Sciatic nerve (tissue), 2 donors: ENCODE measurements around the gene WDTC1. TPM values are rescaled to one million over a fixed set of nuclear protein-coding genes. Genes with fewer than 3 reads are reported as not detected.
"Not testable (repeated sequence)": the region's sequence is repeated elsewhere in the genome, so short reads cannot be mapped to it uniquely, and the experiment has no call there.

Experiments used
- ATAC-seq: fragments of 200-7000 bp; cut with Tn5 transposase; one replicate; pipeline ENCODE4 v1.9.1; 2020; ENCODE audit warnings: mild to moderate bottlenecking, moderate library complexity
- DNase-seq: peaks from one replicate; pipeline ENCODE4 v3.0.0-alpha.2; 2020; ENCODE audit warnings: low spot score
- intact Hi-C: fragments of 100-400 bp; cut with DNase I; formaldehyde crosslinking; loops from one replicate; pipeline ENCODE4 v1.14.2; 2022
- total RNA-seq: library from RNA; stranded (reverse); fragmentation: NEBNext Ultra II Directional; extraction: Animal tissue kit (Norgen Biotek cat#: 25700); gene quantifications from one replicate; pipeline ENCODE4 v1.2.1, GENCODE V29; 2021
- donor health status: DM: no; HTN: no; CAD: no.
- donor health status: DM: no; HTN: no; CAD: no.

The WDTC1 gene
- total RNA-seq, 1 donor from 2014 or later = 39.6 TPM

GRCh38 chr1:27238032-27238431 is 3.6 kb downstream of the WDTC1 start:
- DNase-seq (no peak), ATAC-seq (no peak)
- intact Hi-C loops = no loop called here

GRCh38 chr1:27241677-27242076 is 7.2 kb downstream of the WDTC1 start:
- DNase-seq (no peak), ATAC-seq (no peak)
- intact Hi-C loops = no loop called here

DNA sequence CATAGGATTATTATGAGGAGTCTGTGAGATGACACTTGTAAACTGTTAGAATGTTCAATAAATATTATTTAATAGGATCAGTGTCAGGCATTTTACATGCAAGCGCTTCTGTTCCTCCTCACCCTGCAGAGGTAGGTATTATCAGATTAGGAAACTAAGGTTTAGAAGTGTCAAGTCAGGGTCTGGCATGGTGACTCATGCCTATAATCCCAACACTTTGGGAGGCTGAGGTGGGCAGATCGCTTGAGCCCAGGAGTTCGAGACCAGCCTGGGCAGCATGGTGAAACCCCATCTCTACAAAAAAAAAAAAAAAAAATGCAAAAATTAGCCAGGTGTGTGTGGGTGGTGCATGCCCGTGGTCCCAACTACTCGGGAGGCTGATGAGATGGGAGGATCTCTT is 9.2 kb downstream of the WDTC1 start:
- ATAC-seq, intact Hi-C loops, DNase-seq: not testable (repeated sequence)

GRCh38 chr1:27246194-27246593 is 11.8 kb downstream of the WDTC1 start:
- intact Hi-C loops = no loop called here
- no peak for DNase-seq
- no peak for ATAC-seq

GRCh38 chr1:27253596-27253995 is 19.2 kb downstream of the WDTC1 start:
- intact Hi-C loops = no loop called here
- ATAC-seq (no peak), DNase-seq (no peak)

DNA sequence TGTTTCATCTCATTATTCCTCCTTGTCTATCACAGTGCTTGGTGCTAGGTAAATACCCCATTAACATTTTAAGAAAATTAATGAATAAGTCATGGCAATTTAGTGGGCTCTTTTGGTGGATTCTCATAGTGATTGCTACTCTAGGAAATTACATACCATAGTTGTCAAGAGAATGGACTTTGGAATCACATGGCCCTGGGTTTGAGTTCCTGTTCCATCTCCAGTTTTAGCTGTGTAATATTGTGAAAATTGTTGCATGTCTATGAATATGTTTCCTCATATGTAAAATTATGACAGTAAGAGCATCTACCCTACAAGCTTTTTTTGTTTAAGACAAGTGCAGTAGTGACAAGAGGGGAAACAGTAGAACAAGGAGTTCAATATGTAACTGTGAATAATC is 20.7 kb downstream of the WDTC1 start:
- no peak for DNase-seq
- intact Hi-C loops = no loop called here
- ATAC-seq = no peak

GRCh38 chr1:27257155-27257554 is 22.7 kb downstream of the WDTC1 start:
- no peak for DNase-seq
- intact Hi-C loops = no loop called here
- ATAC-seq = no peak

GRCh38 chr1:27258598-27258997 is 24.2 kb downstream of the WDTC1 start:
- intact Hi-C loops = no loop called here
- ATAC-seq = no peak
- DNase-seq = no peak

DNA sequence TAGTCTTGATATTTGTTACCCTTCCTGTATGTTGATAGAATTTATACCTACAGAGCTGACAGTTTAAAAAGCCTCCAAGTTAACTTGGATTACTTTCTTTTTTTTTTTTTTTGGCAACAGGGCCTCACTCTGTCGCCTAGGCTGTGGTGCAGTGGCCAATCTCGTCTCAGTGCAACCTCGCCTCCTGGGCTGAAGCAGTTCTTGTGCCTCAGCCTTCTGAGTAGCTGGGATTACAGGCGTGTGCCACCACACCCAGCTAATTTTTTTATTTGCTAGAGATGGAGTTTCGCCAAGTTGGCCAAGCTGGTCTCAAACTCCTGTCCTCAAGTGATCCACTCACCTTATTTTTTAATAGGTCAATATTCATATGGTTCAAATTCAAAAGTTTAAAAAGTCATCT is 32.7 kb downstream of the WDTC1 start:
- no peak for DNase-seq
- ATAC-seq = no peak
- intact Hi-C loops = no loop called here

- ATAC-seq = no peak
- DNase-seq = no peak
- intact Hi-C loops = no loop called here
Observed at GRCh38 chr1:27269276-27269675, 34.8 kb downstream of the WDTC1 start.

GRCh38 chr1:27274204-27274603 is 39.8 kb downstream of the WDTC1 start:
- ATAC-seq (no peak), DNase-seq (no peak)
- intact Hi-C loops = no loop called here

- intact Hi-C loops = no loop called here
- ATAC-seq (no peak), DNase-seq (no peak)
Observed at GRCh38 chr1:27275696-27276095, 41.3 kb downstream of the WDTC1 start.

GRCh38 chr1:27284425-27285273 is 50.2 kb downstream of the WDTC1 start:
- peak; percentile 95 for DNase-seq
- ATAC-seq = peak; percentile 89
- intact Hi-C loops = loop anchor here (5.0 to 10.0 kb wide), 2 partner anchors 90 to 182 kb away; no protein-coding TSS in a partner anchor

GRCh38 chr1:27285274-27285660 is 50.8 kb downstream of the WDTC1 start:
- DNase-seq (no peak), ATAC-seq (peak; percentile 20)
- intact Hi-C loops = loop anchor here (10.0 kb wide), 1 partner anchor 90 kb away; no protein-coding TSS in a partner anchor

- not testable (repeated sequence) for DNase-seq, ATAC-seq
- intact Hi-C loops = loop anchor here (10.0 kb wide), 1 partner anchor 91 kb away; no protein-coding TSS in a partner anchor
Observed at GRCh38 chr1:27285821-27286220, 51.4 kb downstream of the WDTC1 start.

DNA sequence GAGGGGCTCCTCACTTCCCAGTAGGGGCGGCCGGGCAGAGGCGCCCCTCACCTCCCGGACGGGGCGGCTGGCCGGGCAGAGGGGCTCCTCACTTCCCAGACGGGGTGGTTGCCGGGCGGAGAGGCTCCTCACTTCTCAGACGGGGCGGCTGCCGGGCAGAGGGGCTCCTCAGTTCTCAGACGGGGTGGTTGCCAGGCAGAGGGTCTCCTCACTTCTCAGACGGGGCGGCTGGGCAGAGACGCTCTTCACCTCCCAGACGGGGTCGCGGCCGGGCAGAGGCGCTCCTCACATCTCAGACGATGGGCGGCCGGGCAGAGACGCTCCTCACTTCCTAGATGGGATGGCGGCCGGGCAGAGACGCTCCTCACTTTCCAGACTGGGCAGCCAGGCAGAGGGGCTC is 54.7 kb downstream of the WDTC1 start:
- not testable (repeated sequence) for DNase-seq, ATAC-seq
- intact Hi-C loops = loop anchor here (10.0 kb wide), 1 partner anchor 94 kb away; no protein-coding TSS in a partner anchor

GRCh38 chr1:27290581-27290980 is 56.1 kb downstream of the WDTC1 start:
- no peak for ATAC-seq

DNA sequence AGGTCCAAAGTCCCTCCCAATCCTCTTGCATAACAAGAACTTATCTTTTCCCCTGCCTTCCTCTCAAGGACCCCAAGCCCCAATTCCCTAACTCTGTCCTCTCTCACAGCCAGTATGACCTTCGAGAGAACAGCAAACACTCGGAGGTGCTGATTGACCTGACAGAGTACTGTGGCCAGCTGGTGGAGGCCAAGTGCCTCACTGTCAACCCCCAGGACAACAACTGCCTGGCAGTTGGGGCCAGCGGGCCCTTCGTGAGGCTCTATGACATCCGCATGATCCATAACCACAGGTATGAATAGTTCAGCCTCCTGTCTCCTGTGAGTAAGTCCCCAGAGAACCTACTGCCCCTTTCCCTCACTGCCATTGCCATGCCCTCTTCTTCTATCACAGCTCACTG is 57.7 kb downstream of the WDTC1 start:
- intact Hi-C loops = no loop called here
- DNase-seq = no peak
- ATAC-seq = no peak

More at GRCh38 chr1:27290581-27290980, 56.1 kb downstream of the WDTC1 start:
- intact Hi-C loops = no loop called here
- no peak for DNase-seq

- intact Hi-C loops = no loop called here
- DNase-seq (no peak), ATAC-seq (no peak)
Observed at GRCh38 chr1:27293915-27294314, 59.5 kb downstream of the WDTC1 start.

DNA sequence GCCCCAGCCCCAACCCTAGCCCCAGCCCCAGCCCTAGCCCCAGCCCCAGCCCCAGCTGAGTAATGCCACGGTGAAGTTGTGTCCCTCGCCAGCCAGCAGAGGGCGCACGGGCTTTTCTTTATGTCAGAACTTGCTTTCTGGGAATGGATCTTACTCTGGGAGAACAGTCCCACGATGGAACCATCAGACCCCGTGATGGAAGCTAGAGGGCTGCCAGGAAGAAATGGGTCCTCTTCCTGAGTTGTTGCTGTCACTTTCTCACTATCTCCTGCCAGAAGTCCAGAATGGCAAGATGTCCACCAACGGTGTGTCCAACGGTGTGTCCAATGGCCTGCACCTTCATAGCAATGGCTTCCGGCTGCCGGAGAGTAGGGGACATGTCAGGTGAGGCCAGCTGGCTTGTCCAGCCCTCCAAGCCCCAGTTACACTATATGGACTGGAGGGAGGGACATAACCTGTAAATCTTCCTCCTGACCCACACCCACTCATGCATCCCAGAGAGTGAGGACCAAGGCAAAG is 62.4 kb downstream of the WDTC1 start:
- intact Hi-C loops = no loop called here
- DNase-seq = peak; percentile 87
- peak; percentile 37 for ATAC-seq
